Measurements from ENCODE around the gene MBOAT7. TPM values are rescaled to one million over a fixed set of nuclear protein-coding genes. Genes with fewer than 3 reads are reported as not detected.

MBOAT7 gene
- polyA plus RNA-seq, 1 donor from 2014 or later, result 19.0 TPM

DNA sequence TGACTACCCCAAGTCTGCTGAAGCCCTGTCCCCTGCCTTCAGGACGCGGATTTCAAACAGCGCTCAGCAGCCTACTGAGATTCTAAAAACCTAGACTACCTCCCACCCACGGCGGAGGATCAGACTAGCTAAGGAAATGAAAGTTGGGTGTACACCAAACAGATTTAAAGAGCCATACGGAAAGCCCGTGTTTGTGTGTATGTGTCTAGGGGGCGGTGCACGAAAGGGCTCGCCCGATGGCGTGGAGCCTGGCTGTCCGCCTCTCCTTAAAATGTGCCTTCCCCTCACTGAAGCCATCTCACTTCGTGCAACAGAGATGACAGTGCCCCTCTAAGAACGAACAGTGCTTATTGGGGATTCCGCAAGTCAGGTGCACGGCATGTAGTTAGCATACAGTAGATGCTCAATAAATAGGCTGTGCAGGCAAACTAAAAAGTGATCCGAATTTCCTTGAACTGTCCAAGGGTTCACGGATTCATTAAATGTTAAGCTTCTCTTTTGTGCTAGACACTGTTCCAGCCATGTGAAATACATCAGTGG is 30.5 kb downstream of the MBOAT7 start:
- H3K9me2 ChIP-seq (ENCODE audit: insufficient read depth, low read length), result no peaks in the 10 kb centered on the region
- H3K4me2 ChIP-seq (ENCODE audit: low read length), result peak overlapping the region; percentile 99
- H3K4me3 ChIP-seq (ENCODE audit: low read length), result peak overlapping the region; percentile 79
- H3K27me3 ChIP-seq (ENCODE audit: insufficient read depth, low read depth, low read length), result no peaks in the 10 kb centered on the region
- TF ChIP-seq CTCF (IDR thresholded peaks at IDR 0.05; ENCODE audit: poor library complexity, severe bottlenecking) (no peak), MXI1 (conservative IDR thresholded peaks at IDR 0.05; ENCODE audit: poor library complexity, severe bottlenecking) (no peak), SMC3 (conservative IDR thresholded peaks at IDR 0.05; ENCODE audit: poor library complexity) (no peak), TAF1 (IDR thresholded peaks at IDR 0.05; ENCODE audit: low read depth) (no peak), EP300 (conservative IDR thresholded peaks at IDR 0.05; ENCODE audit: poor library complexity, severe bottlenecking) (no peak), RAD21 (conservative IDR thresholded peaks at IDR 0.05) (no peak), POLR2AphosphoS5 (IDR thresholded peaks at IDR 0.05) (no peak)
- TF ChIP-seq, protein P1, sequence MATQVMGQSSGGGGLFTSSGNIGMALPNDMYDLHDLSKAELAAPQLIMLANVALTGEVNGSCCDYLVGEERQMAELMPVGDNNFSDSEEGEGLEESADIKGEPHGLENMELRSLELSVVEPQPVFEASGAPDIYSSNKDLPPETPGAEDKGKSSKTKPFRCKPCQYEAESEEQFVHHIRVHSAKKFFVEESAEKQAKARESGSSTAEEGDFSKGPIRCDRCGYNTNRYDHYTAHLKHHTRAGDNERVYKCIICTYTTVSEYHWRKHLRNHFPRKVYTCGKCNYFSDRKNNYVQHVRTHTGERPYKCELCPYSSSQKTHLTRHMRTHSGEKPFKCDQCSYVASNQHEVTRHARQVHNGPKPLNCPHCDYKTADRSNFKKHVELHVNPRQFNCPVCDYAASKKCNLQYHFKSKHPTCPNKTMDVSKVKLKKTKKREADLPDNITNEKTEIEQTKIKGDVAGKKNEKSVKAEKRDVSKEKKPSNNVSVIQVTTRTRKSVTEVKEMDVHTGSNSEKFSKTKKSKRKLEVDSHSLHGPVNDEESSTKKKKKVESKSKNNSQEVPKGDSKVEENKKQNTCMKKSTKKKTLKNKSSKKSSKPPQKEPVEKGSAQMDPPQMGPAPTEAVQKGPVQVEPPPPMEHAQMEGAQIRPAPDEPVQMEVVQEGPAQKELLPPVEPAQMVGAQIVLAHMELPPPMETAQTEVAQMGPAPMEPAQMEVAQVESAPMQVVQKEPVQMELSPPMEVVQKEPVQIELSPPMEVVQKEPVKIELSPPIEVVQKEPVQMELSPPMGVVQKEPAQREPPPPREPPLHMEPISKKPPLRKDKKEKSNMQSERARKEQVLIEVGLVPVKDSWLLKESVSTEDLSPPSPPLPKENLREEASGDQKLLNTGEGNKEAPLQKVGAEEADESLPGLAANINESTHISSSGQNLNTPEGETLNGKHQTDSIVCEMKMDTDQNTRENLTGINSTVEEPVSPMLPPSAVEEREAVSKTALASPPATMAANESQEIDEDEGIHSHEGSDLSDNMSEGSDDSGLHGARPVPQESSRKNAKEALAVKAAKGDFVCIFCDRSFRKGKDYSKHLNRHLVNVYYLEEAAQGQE (IDR thresholded peaks at IDR 0.05; ENCODE audit: borderline replicate concordance), result no peak
- H3K9me3 ChIP-seq (ENCODE audit: low read length), result no peaks in the 10 kb centered on the region
- peak overlapping the region; percentile 91 for H3K27ac ChIP-seq (ENCODE audit: low read length)
- H3K36me3 ChIP-seq (ENCODE audit: insufficient read depth, low read length), result no peaks in the 10 kb centered on the region
- H3K9ac ChIP-seq (ENCODE audit: low read length), result peak overlapping the region; percentile 78
- no peaks in the 10 kb centered on the region for H4K20me1 ChIP-seq (ENCODE audit: insufficient read depth)
- no peaks in the 10 kb centered on the region for H3F3A ChIP-seq (ENCODE audit: insufficient read depth, low read length, poor library complexity, severe bottlenecking)
- H3K79me2 ChIP-seq (replicated peaks; ENCODE audit: insufficient read depth, low read length), result peaks cover 9% of the 10 kb centered on the region
- H2AFZ ChIP-seq (ENCODE audit: low read depth, low read length), result peak overlapping the region; percentile 61

- no peaks in the 10 kb centered on the region for H3K36me3 ChIP-seq (ENCODE audit: insufficient read depth, low read length)
- no peak overlapping the region for H3K4me3 ChIP-seq (ENCODE audit: low read length)
- peaks cover 9% of the 10 kb centered on the region for H3K79me2 ChIP-seq (replicated peaks; ENCODE audit: insufficient read depth, low read length)
- H3K9me3 ChIP-seq (ENCODE audit: low read length), result no peaks in the 10 kb centered on the region
- no peak overlapping the region for H2AFZ ChIP-seq (ENCODE audit: low read depth, low read length)
- H3K27ac ChIP-seq (ENCODE audit: low read length), result no peak overlapping the region
- H3K4me2 ChIP-seq (ENCODE audit: low read length), result no peak overlapping the region
- H3K27me3 ChIP-seq (ENCODE audit: insufficient read depth, low read depth, low read length), result no peaks in the 10 kb centered on the region
- H3K9me2 ChIP-seq (ENCODE audit: insufficient read depth, low read length), result no peaks in the 10 kb centered on the region
- H4K20me1 ChIP-seq (ENCODE audit: insufficient read depth), result no peaks in the 10 kb centered on the region
- TF ChIP-seq CTCF (IDR thresholded peaks at IDR 0.05; ENCODE audit: poor library complexity, severe bottlenecking) (no peak), EZH2 (IDR thresholded peaks at IDR 0.05; ENCODE audit: borderline replicate concordance, insufficient read depth, low read length, poor library complexity, severe bottlenecking) (no peak), EP300 (conservative IDR thresholded peaks at IDR 0.05; ENCODE audit: poor library complexity, severe bottlenecking) (no peak), TAF1 (IDR thresholded peaks at IDR 0.05; ENCODE audit: low read depth) (no peak), MXI1 (conservative IDR thresholded peaks at IDR 0.05; ENCODE audit: poor library complexity, severe bottlenecking) (no peak), POLR2AphosphoS5 (IDR thresholded peaks at IDR 0.05) (no peak), RAD21 (conservative IDR thresholded peaks at IDR 0.05) (no peak), SMC3 (conservative IDR thresholded peaks at IDR 0.05; ENCODE audit: poor library complexity) (no peak)
- TF ChIP-seq, protein P1 (IDR thresholded peaks at IDR 0.05; ENCODE audit: borderline replicate concordance), result no peak
- H3F3A ChIP-seq (ENCODE audit: insufficient read depth, low read length, poor library complexity, severe bottlenecking), result no peaks in the 10 kb centered on the region
- no peak overlapping the region for H3K9ac ChIP-seq (ENCODE audit: low read length)
Measured at GRCh38 chr19:54156953-54157352, 32.4 kb downstream of the MBOAT7 start.

Data from neural cell (in vitro differentiated cells).